Central memory CD4-positive, alpha-beta T cell (primary cell): ENCODE data around the gene CUEDC1.
"Not testable (repeated sequence)": the region's sequence is repeated elsewhere in the genome, so short reads cannot be mapped to it uniquely, and the experiment has no call there.

ENCODE experiments used
- DNase-seq: peaks from one replicate; pipeline ENCODE4 v3.0.0; 2022

The CUEDC1 gene

DNA sequence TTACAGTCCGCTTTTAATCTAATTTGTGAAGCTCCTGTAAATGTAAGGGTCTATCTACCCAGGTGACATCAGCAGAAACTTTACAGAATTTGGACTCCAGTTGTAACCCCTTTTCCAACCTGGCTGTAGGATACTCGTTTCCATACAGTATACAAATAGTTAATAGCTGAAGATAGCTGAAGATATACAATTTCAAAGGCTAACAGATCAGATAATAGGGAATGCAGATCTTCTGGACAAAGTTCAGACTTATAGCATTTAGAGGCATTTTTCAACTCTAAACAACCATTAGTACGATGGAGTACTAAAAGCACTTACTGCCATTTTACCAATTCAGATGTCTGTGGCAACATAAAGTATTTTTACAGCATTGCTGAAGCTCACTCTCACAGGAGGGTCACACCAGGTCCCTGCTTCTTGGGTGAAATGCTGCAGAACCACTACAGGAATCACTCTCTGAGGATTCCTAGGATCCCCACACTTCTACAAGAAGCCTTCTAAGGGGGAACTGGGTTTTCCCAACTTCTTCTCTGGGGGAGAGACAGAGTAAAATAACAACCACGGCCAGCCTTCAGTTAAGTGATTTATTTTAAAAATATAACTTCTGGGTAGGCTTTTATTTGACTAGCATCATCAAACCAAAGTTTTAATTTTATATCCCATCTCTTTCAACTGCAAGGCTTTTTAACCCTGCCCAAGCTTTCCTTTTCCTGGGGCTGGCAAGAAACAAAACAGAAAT is 29.9 kb upstream of the CUEDC1 start:
- no peak for DNase-seq

DNA sequence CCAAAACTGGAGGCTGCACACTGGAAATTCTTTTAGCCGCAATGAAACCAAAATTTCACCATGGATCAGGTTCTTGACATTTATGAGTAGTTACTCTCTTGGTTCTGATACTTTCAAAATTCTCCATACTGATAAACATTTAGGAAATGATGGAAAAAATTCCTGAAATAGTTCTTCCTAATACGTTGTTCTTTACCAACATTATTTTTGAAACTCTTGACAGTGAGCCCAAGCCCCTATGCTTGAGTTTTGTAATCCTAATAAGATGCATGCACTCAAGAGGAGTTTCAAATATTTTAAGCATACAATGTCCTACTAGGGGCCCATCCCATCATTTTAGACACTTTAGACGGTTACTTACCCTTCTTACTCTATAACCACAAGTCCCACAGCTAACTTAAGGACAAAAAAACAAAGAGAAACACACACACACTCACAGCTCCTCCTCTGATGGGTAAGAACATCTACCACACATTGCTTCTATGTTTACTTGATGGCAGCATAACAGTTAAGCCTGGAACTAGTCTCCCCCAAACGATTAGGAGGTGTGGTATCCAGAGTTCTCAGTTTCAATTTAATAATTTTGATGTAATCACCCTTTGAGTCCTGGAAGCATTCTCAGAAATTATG is 29.2 kb upstream of the CUEDC1 start:
- DNase-seq, result no peak

DNA sequence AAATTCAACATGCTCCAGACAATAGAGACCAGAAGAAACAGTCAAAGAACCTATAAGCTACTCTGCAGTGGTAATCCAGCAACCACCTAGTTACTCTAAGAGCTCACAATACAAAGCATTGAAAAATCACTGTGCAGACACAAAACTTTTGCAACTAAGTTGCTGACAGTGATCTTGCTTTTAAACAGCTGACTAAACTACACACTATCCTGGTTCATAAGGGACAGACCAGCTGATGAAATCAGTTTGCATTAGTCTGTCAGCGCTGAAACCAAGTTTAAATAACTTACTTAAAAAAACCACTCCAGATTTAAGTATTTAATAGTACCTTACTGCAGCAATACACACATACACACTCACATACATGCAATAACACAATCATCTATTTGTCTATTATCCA is 28.2 kb upstream of the CUEDC1 start:
- DNase-seq, result no peak

DNA sequence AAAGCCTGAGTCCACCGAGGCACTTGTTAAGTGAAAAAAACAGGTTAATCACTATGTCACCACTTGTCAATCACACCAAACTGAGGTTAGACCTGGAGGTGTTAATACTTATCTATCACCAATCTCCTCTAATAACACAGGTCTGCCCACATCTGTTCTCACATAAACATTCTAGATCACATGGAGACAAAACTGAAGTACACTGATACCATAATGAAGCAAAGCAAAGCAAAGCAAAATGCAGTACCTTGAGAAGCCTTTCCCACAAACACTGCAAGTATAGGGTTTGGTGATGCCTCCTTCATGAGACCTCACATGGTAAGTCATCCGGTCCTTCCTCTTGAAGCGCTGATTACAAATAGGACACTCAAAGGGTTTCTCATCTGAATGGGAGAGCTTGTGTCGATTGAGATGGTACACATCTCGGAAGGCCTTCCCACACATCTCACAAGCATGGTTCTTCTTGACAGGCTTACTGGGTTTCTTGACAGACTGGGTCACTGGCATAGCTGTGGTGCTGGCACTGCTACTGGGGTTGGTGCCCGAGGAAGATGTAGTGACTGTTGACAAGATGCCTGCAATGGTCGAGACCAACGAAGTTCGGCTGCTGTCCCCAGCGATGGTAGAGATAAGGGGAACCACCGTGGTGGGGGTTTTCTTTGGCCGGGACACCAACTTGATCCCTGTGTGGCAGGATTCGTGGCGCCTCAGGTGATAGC is 27.4 kb upstream of the CUEDC1 start:
- no peak for DNase-seq

DNA sequence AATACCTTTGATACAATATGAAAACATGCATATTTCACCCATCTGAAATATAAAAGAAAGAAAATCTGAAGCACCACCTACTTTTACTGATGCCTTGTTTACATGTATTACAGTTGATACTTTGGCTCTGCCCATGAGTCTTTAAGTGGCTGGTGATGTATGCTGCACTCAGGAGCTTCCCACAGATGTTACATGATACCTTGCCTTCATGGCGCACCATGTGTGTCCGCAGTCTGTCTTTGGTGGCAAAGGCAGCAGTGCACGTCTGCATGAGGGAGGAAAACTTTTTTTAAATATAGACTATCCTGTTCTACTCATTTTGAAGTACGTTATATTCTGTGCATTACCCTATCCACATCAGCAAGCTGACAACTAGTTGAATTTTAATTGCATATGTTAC is 25.3 kb upstream of the CUEDC1 start:
- DNase-seq, result no peak

DNA sequence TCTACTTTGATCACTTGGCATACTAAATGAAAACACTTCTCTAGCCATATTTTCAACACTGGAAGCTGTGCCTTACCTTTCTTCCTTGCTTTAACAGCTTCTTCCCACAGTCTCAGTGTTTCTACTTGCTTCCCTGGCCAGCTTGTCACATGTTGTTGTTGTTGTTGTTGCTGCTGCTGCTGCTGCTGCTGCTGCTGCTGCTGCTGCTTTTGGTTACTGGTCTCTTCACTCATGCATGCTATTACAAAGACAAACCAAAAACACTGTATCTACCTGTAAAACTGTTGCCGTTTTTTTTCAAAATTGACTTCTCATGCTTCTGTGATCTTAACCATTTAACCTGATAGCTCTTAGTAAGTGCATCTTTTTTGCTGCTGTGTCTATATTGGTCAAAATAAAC is 23.9 kb upstream of the CUEDC1 start:
- no peak for DNase-seq

DNA sequence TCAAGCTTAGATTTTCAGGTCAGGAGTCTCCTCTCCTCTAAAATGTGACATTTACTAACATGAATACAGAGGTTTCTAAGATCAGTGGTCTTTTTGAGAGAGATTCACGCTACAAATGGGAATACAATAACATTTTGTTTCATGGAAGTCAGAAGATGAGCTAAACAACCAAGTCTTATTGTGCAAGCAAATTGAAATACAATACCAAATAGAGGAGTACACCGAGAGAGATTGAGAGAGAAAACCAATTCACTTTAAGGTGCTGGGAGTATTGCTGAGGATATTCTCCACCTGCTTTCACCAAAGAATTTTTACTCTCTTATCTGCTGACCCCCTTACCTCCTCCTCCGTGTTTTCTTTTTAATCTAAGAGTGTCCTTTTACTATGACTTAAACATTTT is 21.4 kb upstream of the CUEDC1 start:
- DNase-seq, result no peak

DNA sequence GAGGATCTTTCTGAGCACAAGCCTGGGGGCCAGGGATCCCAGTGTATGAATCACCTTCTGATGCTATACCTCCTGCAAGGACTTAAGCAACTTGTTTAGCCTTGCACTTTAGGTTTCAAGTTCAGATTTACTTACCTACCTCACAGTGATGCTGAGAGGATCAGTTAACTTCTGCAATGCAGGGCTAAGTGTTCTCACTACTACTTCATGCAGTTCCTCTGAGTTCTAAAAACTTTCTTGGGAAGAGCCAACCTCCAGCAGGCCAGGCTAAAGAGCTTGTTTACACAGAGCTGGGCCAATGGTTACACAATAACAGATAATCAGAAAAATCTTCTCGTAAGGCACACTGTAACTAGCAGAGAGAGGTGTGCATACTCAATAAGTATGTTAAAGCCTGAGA is 19.8 kb upstream of the CUEDC1 start:
- DNase-seq, result no peak

DNA sequence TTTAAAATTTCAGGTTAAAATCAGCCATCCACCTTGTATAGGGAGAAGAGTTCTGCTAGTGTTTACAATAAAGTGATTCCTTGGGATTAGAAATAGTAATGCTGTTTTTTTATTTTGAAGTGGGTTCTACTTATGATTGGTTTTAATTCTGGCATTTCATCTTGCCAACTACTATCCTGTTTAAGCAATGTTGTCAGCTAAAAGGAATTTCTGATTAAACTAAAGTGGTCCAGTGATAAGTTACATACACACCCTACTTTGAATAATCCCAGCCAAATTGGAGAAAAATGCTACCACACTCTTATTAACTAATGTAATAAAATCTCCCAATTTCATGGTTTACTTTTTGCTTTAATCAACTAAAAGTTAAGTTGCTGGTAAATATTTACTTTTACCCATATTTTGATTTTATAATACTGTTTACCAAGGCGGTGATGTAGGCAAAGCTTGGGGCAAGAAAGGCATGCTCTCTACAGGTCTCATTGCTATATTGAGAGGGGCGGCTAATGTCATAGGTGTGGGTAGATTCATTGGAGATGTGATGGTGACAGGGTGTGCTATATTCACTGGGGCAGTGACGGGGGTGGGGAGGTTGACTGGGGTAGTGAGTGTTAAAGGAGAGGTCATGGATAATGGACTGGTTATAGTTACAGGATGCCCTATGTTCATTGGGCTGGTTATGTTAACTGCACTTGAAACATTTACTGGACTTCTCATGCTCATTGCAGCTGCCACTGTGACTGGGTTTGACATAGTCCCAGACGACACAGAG is 19.0 kb upstream of the CUEDC1 start:
- not testable (repeated sequence) for DNase-seq

DNA sequence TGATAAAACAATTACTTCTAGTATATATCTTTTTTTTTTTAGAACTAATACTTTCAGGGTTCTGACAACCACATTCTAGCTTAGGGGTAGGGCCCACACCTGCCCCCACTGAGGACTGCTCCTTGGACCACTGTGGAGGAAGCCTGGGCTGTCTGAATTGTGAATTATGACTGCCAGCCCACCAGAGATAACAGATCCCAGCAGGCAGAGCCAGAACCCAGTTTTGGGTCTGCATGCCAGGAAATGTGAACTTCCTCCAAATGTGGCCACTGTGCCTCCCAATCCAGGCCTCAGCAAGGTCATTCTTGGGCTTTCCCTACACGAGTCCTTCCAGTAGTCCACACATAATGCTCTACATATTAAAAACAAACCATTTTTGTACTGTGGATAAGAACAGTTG is 16.9 kb upstream of the CUEDC1 start:
- no peak for DNase-seq

DNA sequence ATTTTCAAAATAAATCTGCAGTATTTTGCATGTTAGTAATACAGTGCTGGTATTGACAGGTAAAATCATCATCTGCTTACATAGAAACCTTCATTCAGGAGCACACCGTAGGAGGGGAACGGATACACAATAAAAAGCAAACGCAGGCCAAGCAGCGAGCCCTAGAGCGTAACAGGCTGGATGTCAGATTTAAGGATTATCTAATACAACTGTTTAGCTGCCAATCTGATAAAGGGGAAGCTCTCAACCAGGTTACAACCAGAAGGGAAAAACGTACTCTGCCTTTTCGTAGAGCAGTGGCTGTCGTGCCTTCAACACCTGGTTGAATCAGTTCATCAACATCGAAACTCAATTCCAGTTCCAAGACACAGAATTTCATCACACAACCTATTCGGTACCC is 16.4 kb upstream of the CUEDC1 start:
- DNase-seq, result no peak

DNA sequence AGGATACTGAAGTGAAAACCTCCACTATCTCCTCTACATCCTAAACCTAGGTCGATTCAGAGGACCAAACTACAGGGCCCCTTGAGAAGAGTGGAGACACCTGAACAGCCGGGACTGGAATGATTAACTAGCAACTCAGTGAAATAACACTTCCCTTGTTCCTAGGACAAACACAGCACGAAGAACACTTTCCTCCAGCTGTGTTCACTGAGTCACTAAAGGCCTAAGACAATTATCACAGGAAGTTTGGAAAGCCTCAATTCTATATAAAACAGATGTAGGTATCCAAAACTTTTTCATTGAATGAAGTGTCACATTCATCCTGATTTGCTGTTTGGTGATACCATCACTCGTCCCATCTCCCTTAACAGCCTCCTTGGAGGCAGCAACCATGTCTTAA is 15.5 kb upstream of the CUEDC1 start:
- DNase-seq, result no peak

DNA sequence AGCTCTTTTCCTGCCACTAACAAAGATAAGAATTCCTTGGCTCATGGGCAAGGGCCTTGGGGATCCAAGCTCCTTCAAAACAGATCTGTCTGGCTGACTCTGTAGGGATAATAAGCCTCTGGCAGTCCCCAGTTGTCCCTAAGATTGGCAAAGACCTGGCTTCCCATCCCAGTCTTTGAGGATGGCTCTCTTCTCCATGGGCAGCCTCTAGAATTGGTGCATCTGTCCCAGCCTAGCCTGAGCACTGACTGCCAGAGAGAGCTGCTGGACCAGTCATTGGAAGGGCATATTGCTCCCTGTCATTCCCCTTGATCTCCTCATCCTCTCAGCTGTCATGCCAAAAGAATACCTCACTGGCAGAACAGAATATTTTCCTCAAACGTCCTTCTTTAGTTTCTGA is 13.2 kb upstream of the CUEDC1 start:
- DNase-seq, result no peak

DNA sequence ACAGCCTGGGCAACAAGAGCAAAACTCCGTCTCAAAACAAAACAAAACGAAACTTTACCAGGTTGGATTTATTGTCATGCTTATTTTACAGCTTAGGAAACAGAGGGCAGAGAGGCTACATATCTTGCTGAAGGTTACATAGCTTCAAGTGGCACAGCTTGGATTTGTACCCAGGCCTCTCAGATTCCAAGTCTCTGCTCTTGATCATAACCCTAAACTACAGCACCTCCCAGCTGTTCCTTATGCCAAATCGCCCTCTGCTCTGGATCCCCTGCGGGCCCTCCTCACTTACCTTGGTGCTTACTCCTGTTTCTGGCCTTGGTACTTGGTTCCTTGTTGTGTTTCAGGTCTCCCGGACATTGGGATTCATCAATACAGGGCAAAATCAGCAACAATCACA is 11.7 kb upstream of the CUEDC1 start:
- no peak for DNase-seq

DNA sequence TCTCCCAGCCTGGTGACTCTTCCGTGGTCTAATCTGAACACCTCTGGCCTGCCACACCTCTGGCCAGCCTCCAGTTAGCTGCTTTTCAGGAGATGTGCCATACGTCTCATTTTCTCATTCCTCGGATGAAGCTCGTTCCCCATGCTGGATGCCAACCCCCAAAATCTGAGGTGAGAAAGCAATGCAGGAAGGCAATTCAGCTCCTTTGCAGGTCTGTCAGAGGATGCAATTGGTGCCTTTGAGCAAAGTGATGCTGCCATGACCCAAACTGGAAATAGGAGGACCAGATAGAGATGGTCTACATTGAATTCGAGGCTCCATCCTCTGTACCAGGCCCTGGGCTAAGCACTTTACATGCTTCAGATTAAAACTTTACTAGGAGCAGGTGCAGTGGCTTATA is 11.0 kb upstream of the CUEDC1 start:
- DNase-seq, result no peak

DNA sequence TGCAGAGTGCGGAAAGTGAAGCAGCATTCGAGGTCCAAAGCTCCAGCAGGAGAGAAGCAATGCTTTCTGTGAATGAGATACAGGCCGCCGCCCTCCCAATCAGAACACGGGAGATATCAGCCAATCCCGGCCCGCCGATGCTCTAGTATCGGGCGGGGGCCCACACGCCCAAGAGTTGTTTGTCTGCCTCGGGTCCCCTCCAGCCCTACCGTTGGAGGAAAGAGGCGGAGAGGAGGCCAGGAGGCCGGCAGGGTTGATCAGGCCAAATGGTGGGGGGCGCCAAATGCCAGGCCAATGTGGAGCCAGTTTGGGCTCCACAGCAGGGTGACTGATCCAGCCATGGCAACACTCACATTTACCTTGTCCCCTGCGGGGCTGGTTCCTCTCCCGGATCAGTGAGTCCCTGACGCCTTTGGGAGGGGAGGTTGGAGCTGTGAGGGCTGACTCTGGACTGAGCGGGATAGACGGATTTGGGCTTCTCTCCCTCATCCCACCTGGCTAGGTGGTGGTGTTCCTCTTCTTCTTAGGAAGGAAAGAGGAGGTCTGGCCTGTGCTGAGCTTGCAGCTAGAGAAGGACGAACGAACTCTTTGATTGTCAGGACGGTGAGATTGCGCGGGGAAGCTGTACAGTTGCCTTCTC is 10.4 kb upstream of the CUEDC1 start:
- DNase-seq, result no peak

DNA sequence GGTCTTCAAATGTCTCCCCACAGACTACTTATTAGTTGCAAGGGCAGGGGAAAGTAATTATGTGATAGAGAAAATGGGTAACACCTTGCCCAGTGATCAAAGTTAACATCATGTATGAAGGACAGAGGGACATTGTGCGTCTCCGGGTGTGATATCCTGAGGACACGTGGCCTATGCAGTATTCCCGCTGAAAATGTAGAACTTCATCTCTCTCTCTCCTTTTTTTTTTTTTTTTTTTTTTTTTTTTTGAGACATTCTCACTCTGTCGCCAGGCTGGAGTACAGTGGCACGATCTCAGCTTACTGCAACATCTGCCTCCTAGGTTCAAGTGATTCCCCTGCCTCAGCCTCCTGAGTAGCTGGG is 7.9 kb upstream of the CUEDC1 start:
- DNase-seq, result no peak

DNA sequence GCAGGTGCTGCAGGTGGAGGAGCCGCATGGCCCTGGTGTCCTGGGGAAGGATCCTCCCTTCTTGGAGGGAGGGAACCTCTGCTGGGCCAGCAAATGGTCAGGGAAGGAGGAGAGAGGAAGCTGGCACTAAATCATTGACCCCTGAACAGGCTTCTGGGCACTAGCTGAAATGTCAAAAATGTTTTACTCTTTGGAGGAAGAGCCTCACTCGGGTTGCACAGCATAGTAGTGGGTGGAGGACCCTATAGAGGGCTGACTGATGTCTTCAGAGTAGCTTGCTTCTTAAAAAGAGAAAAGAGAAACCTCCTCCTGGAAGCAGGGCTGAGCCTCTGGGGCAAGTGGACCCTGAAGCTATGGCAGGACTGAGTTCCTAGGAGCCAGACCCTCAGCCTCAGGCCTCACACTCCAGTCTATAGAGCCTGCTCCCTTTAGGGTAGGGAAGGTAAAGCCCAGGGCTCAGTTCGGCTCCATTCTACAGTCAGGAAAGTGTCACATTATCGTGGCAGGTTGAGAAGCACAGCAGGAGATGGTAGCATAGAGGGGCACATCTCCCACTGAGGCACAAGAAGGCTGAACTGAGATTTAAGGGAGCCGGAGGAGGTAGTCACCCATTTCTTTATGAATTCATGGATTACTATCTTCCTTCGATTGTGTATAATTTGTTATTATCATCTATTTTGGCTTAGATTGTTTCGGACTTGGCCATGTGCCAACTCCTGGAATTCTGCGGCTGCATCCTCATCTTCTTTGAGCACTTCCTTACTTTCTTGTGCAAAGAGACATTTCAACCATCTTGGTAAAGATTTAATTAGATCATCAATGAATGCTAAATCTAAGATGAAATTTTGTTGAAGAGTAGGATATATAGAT is 7.3 kb upstream of the CUEDC1 start:
- no peak for DNase-seq

DNA sequence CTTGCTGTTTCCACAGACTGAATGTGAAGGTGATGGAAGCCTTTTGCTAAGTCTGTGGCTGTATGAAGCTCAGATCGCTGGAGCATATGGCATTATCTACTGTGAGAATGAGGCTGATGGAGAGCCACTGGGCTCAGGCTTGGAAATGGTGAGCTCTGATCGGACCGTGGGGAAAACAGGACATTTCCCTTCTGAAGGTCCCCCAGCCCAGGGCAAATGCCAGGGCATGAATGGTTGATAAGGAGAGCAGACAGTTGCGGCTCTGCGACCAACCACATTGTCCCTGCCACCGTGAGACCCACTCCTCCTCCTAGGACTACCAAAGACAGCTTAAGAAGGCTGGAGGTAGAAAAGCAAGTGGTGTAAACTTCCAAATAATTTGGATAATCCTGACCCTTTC is 4.7 kb upstream of the CUEDC1 start:
- DNase-seq, result no peak

DNA sequence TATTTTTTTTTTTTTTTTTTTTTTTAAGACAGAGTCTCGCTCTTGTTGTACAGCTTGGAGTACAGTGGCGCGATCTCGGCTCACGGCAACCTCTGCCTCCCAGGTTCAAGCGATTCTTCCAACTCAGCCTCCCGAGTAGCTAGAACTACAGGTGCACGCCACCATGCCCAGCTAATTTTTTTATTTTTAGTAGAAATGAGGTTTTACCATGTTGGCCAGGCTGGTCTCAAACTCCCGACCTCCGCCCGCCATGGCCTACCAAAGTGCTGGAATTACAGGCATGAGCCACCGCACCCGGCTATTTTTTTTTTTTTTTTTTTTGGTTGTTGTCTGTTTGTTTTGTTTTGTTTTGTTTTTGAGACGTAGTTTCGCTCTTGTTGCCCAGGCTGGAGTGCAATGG is 3.2 kb upstream of the CUEDC1 start:
- not testable (repeated sequence) for DNase-seq

DNA sequence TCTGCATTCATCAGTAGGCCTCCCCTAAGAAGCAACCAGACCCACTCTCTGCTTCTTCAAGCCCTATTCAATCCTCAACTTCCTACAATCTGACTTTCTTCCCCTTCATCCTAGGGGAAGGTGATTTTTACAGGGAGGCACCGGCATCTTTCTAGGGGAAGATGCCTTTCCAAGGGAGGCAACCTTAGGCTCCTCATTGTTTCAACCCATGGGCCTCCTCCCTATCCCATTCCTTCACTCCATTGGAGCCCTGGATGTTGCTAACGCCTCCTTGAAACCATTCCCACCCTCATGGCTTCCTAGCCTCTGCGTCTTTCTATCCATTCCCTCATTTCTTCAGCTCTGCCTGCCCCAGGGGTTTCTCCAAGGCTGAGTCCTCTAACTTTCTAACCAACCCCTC is 2.7 kb upstream of the CUEDC1 start:
- no peak for DNase-seq
